ENCODE results near the gene KIAA0232.
"Not testable (repeated sequence)": the region's sequence is repeated elsewhere in the genome, so short reads cannot be mapped to it uniquely, and the experiment has no call there.

KIAA0232 gene

DNA sequence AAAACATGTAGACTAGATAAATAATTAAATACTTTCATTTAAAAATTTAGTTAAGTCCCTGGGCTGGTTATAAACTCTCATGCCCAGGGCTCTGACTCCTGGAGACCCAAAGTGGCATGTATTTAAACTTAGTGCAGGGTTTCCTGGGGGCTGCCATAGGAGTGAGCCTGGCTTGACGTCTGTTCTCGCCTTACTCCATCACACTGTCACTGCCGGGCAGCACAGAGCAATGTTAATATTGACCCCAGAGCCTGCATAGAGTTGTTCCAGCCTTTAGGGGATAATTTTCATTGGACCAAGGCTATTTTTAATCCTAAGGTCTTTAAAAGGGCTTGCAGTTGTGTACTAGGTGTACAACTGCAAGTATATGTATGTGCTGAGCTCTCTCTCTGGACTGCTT lies 31.2 kb downstream of the KIAA0232 start:
- DNase-seq = no peak

DNA sequence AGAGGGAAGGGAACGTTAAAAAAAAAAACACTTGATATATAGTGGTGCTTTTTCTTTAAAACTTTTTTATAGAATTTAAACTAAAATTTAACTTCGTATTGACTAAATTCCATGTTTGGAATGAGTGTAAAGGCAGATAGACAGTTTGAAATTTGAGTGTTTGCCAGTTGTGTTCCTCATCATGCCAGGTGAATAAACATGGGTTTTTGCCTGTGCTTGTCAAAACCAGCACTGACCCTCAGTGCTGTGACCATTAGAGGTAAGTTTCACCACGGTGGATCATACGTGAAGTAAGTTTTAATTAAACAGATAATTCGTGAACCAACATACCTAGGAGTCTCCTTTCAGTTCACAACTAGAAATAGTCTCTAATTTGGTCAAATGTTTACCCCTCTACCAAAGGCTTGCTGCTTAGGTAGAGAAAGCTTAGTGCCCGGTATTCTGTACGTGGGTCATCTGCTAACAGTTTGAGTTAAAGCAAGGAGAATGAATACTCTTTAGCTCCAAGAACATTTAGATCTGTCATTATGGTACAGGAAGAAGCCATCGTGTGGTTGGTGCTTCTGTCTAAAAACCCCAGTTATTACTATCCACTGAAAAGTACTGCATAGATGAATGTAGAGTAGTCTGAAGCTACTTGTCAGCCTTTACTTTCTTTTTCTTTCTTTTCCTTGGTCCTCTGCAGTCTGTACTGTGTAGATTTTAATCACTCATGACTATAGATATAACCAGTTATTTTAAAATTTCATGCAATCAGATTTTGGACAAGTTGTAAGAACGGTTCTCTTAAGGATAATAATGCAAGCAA lies 32.7 kb downstream of the KIAA0232 start:
- no peak for DNase-seq

DNA sequence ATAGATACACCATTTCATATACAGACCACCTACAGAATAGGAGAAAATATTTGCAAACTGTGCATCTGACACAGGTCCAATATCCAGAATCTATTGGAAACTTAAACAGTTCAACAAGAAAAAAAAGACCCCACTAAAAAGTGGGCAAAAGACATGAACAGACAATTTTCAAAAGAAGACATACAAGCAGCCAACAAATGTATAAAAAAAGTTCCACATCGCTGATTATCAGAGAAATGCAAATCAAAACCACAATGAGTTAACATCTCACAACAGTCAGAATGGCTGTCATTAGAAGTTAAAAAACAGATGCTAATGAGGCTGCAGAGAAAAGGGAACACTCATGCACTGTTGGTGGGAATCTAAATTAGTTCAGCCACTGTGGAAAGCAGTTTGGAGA lies 36.8 kb downstream of the KIAA0232 start:
- no peak for DNase-seq

DNA sequence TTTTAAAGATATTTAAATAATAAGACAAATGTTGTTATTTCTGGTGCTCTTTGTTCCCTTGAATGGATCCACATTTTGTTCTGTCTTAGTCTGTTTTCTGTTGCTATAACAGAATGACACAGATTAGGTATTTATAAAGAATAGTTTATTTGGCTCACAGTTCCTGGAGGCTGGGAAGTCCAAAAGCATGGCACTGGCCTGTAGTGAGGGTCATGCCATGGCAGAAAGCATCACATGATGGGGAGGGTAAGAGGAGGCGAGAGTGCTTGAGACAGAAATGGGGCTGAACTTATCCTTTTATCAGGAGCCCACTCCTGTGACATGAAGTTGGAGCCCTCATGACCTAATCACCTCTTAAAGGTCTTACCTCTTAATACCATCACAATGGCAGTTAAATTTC lies 38.2 kb downstream of the KIAA0232 start:
- DNase-seq = no peak

DNA sequence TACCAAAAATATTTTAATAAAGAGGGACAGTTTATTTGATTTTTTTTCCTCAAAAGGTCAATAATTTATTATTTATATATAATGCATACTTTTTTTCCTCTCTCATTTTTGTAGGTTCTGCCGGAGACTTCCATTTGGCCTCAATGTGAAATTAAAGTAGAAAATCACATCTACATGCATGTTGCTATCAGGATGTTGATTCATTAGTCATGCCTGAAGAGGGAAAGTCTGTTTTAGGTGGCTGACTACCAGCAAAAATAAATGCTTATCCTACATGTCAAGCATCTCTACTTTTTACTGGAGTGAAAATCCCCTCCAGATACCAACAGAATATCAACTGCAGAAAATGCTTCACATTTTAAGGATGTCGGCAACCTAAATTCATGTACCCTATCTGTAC lies 41.5 kb downstream of the KIAA0232 start:
- DNase-seq = no peak

DNA sequence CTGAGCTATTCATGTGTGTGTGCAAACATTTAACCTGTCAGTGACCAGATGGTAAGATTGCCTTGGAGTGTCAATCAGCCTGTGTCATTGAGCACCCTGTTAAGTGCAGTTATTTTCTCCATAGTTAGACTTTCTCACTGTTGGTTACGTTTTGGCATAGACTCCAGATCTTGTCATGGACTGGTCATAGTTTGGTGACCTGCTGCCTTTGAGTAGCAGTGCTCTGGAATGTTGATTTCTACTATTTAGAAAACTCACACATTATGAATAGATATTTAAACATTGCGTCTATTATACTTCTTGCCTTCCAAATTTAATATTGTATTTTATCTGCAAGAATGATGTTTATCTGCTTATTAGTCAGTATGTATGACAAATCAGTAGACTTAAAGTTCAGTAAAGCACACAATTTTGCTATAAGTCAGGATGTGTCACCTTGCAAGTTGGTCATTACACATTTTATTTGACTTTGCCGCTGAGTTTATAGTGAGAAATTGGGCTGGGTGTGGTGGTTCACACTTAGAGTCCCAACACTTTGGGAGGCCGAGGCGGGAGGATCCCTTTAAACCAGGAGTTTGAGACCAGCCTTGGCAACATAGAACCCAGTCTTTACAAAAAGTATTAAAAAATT lies 42.4 kb downstream of the KIAA0232 start:
- no peak for DNase-seq

DNA sequence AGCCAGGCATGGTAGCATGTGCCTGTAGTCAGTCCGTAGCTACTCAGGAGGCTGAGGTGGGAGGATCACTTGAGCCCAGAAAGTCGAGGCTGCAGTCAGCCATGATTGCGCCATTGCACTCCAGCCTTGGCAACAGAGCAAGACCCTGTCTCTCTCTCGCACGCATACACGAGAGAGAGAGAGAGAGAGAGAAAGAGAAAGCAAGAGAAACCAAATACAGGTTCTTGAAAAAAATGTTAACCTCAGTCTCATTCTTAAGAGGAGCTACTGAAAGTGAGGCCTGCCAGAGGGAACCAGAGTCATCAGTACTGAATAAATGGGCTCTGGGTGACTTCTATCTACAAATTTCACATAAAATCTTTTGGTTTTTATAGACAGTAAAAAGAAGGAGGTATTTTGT lies 42.9 kb downstream of the KIAA0232 start:
- no peak for DNase-seq

DNA sequence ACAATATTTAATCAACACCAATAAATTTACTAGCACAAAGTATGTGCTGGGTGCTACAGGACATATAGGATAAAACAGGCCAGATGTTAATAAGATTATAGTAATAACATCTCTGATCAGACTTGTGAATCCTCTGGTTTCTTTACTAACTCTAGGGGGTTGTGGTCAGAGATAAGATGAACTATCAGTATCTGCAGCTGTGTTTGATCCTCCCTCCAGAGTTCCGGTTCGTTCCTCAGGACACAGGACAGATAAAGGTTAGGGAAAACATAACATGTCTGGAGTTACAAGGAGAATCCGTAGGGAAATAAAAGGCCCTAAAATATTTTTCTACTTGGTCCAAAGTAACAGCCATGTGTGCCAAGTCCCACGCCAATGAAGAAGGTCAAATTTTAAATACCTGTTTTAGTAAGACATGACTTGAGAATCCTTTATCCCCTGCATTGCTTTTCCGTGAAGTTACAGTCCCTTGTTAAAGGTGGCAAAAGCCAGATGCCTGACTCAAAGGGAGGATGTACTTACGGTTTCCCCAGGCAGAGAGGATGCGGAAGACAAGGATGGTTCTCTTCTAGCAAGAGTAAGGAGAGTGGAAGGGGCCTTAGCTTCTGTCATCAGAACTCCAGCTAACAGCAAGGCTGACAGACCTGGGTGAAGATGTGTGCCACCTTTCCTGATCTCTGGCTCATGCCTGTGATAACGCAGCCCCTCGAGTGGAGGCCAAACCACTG lies 44.4 kb downstream of the KIAA0232 start:
- no peak for DNase-seq

DNA sequence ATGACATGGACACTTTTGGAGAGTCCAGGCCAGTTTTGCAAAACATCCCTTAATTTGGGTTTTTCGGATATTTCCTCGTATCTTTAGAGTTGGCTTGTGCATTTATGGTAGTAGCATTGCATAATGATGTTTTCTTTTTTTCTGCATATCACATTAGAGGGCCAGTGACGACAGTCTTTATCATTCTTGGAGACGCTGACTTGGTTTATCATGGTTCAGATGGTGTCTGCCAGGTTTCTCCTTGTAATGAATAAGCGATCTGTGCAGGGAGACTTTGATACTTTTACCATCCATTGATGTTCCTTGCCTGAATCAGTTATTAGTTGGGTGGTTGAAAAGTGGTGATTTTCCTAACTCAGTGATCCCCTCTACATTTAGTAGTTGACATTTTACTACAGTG lies 46.6 kb downstream of the KIAA0232 start:
- DNase-seq = no peak

DNA sequence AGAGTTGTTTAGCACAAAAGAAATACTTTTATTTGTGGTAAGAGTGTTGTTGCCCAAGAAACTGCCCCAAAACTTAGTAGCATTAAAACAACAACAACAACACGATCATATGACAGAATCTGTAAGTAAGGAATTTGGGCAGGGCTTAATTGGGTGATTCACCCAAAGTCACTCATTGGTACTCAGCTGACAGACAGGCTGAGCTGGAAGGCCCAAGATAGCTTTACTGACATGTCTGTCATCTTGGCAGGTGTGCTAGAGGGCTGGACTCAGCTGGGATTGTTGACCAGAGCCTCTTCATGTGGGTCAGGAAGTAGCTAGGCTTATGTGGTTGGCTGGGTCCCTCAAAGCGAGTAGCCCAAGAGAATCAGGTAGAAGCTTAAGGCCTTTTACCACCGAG lies 52.3 kb downstream of the KIAA0232 start:
- DNase-seq = no peak

DNA sequence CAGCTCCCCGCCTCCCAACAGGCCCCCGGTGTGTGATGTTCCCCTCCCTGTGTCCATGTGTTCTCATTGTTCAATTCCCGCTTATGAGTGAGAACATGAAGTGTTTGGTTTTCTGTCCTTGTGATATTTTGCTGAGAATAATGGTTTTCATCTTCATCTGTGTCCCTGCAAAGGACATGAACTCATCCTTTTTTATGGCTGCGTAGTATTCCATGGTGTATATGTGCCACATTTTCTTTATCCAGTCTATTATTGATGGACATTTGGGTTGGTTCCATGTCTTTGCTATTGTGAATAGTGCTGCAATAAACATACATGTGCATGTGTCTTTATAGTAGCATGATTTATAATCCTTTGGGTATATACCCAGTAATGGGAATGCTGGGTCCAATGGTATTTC lies 53.1 kb downstream of the KIAA0232 start:
- not testable (repeated sequence) for DNase-seq

DNA sequence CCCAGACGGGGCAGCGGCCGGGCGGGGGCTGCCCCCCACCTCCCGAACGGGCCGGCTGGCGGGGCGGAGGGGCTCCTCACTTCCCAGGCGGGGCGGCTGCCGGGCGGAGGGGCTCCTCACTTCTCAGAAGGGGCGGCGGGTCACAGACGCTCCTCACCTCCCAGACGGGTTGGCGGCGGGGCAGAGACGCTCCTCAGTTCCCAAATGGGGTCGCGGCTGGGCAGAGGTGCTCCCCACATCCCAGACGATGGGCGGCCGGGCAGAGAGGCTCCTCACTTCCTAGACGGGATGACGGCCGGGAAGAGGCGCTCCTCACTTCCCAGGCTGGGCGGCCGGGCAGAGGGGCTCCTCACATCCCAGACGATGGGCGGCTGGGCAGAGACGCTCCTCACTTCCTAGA lies 54.6 kb downstream of the KIAA0232 start:
- not testable (repeated sequence) for DNase-seq

DNA sequence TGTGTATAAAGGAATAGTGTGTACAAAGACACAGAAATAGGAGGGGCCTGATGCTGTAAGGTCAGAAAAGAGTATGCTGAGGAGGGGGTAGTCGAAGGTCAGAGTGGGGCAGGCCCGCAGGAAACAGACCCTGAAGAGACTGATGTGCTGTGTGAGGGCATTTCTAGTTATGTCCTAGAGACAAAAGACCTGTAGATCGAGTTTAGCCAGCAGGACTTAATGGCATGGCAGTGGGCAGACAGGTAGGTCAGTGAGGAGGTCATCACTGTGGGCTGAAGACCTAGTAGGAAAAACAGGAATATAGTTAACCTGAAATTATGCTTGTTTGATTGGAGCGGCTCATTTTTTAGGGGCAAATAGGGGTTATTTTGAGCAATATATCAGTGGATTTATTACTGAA lies 57.1 kb downstream of the KIAA0232 start:
- peak; percentile 57 for DNase-seq

DNA sequence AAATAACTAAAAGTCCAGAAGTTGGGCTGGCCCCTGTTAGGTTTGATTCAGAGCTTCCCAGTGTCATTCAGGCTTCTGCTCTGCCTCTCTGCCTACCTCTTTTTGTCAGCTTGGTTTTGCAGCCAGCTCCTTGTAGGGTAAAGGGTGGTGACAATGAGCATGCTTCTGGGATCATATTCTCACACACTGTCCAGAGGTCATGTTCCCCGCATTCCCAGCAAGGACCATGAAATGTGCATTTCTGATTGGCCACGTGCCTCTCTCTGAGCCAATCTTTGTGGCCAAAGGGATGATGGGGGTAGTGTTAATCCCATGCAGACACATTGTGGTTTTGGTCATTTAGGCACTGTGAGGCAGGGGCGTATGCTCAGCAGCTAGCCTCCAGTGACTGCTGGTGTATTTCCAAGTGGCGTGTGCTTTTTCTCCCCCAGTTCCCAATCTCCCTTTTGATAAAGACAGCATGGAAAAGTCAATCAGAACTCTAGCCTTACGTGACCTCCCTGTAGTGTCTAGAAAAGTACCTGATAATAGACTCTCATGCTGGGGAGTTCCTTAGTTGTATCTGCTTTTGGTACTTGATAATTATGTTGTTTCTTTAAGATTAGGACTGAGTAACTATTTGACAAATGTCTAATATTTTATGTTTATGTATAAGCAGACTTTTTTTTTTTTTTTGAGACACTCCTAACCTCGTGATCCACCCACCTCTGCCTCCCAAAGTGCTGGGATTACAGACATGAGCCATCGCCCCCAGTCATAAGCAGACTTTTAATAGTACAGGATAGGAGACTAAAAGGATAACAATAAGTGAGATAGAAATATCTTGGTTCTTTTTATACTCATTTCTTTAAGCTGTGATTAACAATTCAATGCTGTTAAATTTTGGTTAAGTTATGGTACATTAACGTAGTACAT lies 57.8 kb downstream of the KIAA0232 start:
- DNase-seq = peak; percentile 77

DNA sequence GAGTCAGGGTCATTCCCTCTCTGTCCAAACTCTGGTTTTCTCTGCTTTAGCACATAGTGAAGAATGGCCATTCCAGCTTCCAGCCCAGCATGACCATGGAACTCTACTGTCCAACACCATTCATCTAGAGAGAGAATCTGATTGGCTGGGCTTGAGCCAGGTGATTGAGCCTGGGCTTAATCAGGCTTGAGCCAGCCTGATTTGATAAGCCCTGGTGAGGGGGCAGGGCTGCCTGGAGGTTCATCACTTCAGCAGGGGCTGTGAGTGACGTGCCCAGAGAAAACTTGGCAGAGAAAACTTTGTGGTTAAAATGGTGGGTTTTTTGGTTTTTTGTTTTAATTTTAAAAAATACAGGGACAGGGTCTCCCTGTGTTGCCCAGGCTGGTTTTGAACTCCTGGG lies 62.5 kb downstream of the KIAA0232 start:
- DNase-seq = no peak

DNA sequence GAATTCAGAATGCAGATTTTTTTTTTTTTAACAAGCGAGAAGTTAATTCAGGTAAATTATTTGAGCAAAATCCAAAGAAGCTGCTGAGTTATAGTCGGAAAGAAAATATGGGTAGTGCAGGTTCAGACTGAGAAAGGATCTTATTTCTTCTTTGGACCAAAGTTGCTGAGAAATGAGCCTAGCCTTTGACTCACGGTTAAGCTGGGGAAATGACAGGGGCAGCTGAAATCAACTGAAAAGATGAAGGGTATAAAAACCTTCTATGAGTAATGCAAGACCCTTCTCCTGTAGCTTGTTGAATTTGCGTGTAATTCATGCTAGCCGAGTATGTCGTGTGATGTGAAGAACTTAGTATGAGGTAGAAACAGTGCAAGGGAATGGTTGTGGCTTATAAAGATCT lies 63.0 kb downstream of the KIAA0232 start:
- DNase-seq = no peak

DNA sequence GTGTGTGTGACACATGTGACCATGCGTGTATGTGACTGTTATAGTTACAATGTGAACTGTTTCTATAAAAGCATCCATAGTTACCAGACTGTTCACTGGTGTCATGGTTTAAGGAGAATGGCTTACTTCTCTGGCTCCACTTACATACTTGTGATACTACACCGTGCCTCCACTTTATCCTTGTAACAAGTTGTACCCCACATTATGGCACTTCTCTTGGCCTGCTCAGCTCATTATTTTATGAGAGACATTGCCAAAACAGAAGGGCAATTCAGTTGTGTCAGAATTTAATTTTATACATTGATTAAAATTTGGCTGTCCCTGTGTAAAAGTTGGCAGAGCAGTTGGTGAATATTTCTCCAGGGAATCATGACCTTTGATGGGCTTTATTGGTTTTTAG lies 64.7 kb downstream of the KIAA0232 start:
- DNase-seq = no peak

DNA sequence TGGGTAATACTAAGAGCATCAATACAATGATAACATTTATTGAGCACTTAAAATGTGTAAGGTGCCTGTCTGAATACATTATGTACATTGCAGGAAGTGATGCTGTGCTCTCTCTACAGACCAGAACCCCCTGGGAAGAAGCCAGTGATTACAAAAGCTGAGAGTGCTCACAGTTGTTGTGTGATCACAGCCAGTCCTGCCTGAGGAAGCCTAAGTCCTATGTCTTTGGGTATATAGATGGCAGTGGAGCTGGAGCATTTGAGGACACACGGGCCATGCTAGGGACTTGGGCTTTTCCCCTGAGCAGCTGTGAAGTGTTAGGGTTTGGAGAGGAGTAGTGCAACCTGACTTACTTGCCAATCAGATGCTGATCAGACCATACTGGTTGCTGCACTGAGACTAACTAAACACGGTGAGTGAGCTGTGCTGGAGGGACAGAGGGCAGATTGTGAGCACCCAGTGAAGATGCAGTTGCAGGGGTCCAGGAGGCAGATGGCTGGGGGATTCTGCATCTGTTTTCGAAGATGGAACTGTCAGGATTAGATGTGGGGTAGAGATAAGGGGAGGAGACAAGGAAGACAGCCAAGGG lies 66.3 kb downstream of the KIAA0232 start:
- no peak for DNase-seq

DNA sequence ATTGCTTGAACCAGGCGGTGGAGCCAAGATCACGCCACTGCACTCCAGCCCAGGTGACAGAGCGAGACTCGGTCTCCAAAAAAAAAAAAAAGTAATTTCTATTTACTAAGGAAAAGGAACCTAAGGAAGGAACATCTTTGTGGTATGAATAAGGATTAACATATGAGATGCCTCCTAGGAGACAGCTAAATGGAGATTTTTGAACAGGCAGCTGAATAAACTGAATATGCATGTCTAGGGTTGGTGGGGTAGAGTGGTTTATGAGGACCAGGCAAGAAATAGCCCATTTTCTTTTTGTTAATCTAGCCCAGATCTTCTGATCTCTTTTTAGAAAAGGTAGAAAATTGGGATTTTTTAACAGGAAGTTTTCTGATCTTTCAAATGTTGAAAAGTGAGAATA lies 67.2 kb downstream of the KIAA0232 start:
- DNase-seq = no peak

DNA sequence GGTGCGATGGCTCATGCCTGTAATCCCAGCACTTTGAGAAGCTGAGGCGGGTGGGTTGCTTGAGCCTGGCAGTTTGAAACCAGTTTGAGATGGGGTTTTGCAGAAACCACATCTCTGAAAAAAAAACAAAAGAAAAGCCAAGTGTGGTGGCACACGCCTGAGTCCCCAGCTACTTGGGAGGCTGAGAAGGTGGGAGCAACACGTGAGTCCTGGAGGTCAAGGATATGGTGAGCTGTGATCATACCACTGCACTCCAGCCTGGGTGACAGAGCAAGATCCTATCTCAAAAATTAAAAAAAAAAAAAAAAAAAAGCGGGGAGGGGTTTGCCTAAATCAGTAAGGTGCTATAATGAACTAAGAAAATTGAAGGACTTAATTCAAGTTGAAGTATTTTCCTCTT lies 68.9 kb downstream of the KIAA0232 start:
- DNase-seq = no peak

DNA sequence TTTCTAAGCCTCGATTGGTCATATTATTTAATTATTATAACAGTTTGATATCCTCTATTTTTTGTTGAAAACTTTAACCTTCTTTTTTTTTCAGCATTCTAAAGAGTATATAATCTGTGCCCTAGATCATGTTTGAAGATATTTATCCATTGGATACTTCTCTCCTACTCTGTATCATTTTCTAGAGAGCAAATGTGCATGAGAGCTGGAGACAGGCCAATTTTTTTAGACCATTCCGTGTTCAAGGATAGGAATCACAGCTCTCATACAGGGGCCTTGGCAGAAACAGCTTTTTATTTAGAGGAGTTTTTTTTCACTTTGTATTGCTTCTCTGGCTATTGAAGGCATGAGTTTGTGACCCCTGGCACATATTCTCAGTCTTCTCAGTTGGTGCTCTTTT lies 69.4 kb downstream of the KIAA0232 start:
- DNase-seq = no peak

DNA sequence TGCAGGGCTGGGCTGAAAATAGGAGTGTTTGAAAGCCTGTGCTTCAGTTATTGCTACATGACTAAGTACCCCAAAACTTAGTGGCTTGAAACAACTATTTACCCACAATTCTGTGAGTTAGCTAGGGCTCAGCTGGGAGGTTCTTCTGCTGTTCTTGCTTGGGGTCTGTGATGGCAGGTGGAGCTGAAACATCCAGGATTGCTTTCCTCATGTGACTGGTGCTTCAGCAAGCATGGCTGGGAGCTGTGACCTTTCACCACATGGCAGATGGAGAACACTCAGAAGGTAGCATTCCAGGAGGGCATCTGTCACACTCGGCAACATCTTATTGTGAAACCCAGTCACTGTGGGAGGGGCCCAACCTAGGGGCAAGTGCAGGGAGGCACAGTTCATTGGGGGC lies 70.1 kb downstream of the KIAA0232 start:
- DNase-seq = no peak
